ENCODE results near the gene RFC1.
"Not testable (repeated sequence)": the region's sequence is repeated elsewhere in the genome, so short reads cannot be mapped to it uniquely, and the experiment has no call there.

The RFC1 gene

GRCh38 chr4:39365830-39366771, at the start of gene RFC1:
RFC1 (minus strand) TSS chr4:39366362; CDS start chr4:39366241, 121 bp downstream.
- DNase-seq (ENCODE audit: low read depth), result peak; percentile 88

GRCh38 chr4:39415678-39416283, 49.6 kb upstream of the RFC1 start:
- no peak for DNase-seq (ENCODE audit: low read depth)

DNA sequence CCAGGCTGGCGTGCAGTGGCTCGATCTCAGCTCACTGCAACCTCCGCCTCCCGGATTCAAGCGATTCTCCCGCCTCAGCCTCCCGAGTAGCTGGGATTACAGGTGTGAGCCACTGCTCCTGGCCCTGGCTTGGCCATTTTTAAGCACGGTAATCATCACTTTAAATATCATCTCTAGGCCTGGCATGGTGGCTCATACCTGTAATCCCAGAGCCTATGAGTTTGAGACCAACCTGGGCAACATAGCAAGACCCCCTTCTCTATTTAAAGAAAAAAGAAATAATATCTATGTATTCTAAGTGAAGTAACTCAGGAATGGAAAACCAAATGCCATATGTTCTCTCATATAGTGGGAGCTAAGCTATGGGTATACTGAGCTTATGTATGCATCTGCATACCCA, 45.4 kb upstream of the RFC1 start:
- DNase-seq (ENCODE audit: low read depth), result not testable (repeated sequence)

DNA sequence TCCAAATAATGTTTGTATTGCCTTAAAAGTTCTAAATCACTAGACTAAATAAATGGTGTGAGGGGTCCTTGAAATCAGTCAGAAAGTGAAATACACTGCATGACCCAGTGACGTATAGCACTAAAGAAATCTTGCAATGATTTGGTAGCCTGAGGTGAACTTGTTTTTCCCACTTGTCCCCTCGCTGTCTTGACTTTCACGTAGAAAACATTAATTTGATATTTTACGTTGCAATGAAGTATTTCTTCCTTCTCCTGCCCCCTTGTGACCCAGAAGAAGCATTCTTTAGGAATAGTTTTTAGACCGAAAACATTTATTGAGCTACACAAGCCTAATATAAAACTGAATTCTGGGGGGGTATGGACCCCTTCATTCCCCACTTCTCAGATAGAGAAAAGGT, 44.3 kb upstream of the RFC1 start:
- no peak for DNase-seq (ENCODE audit: low read depth)

DNA sequence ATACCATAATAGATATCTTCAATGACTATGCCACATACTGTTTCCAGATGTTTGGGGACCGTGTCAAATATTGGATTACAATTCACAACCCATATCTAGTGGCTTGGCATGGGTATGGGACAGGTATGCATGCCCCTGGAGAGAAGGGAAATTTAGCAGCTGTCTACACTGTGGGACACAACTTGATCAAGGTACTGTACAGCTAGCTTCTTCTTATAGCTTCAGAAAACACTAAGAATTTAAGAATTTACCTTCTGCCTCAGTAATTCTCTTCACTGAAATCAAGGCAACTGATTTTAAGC, 41.4 kb upstream of the RFC1 start:
- DNase-seq (ENCODE audit: low read depth), result no peak

- no peak for DNase-seq (ENCODE audit: low read depth)
Measured at GRCh38 chr4:39406763-39407583, 40.8 kb upstream of the RFC1 start, which contains the start of gene KLB. KLB (plus strand) TSS chr4:39406930; CDS start chr4:39406950, 20 bp downstream.

GRCh38 chr4:39401640-39402039, 35.5 kb upstream of the RFC1 start:
- DNase-seq (ENCODE audit: low read depth), result not testable (repeated sequence)

- no peak for DNase-seq (ENCODE audit: low read depth)
Measured at GRCh38 chr4:39394706-39395105, 28.5 kb upstream of the RFC1 start.

DNA sequence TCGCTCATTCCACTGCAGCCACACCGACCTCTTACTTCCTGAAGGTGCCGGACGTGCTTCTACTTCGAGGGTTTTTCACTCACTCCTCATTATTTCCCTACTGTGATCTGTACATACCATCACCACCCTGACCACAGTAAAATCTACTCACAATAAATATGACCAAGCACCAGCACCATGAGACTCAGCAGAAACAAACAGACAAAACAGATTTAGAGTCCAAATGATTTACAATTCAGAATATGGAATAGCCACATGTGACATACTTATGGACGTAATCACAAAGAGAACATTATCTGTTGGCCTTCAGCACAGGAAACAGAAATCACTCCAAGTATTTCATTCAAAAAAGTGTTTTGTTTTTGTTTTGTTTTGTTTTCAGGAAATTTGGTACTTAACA, 24.4 kb upstream of the RFC1 start:
- DNase-seq (ENCODE audit: low read depth), result no peak

GRCh38 chr4:39384563-39384962, 18.4 kb upstream of the RFC1 start:
- no peak for DNase-seq (ENCODE audit: low read depth)

- DNase-seq (ENCODE audit: low read depth), result no peak
Measured at GRCh38 chr4:39383690-39384089, 17.5 kb upstream of the RFC1 start.

DNA sequence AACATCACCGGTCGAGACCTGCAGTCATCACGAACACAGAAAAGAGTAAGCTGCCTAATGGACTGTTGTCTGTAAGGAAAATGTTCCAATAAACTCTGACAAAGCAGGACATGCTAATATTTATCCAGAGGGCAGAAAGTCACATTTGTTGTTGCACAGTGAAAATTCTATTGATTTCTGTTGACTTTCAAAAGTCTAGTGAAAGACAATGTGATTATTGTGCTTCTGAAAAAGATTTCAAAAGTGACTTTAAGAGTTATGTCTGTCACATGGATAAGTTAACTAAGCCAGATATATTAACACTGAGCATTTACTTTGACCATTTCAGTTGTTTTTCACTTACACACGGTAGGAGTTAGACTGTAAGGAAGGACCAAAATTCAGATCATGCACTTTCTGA, 9.3 kb upstream of the RFC1 start:
- no peak for DNase-seq (ENCODE audit: low read depth)

GRCh38 chr4:39371209-39371608, 5.0 kb upstream of the RFC1 start:
- DNase-seq (ENCODE audit: low read depth), result not testable (repeated sequence)

DNA sequence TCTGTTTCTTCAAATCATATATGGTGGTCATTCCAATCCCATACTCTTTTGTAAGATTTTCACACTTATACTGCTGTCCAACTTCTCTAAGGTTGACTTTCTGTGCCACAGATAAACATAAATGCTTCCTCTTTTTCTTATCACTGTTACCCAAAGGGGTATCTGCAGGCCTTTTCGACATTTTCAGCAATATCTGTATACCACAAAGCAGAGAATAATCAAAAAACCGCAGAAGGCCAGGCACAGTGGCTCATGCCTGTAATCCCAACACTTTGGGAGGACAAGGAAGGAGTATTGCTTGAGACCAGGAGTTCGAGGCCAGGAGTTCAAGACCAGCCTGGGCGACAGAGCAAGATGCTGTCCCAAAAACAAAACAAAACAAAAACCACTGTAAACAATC, 3.1 kb upstream of the RFC1 start:
- DNase-seq (ENCODE audit: low read depth), result no peak

- no peak for DNase-seq (ENCODE audit: low read depth)
Measured at GRCh38 chr4:39367166-39367565, 1.0 kb upstream of the RFC1 start.

GRCh38 chr4:39365360-39365759, 802 bp downstream of the RFC1 start:
- no peak for DNase-seq (ENCODE audit: low read depth)

GRCh38 chr4:39363773-39364393, 2.3 kb downstream of the RFC1 start:
- DNase-seq (ENCODE audit: low read depth), result no peak

DNA sequence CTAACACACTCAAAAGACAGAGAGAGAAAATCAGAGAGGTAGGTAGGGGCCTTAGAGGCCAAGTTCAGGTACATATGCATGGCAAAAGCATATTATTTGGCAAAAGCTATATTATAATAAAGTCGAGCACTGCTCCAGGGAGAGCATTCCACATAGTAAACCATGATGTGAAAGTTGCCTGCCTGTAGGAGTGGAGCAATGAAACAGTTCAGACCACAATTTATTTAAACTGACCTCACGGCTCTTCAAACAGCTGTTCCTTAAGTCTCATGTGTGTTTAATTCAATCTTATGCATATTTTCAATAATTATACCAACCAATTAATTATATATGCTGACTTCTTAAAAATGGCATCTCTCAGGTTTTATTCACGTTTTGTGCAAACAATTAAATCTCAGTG, 3.3 kb downstream of the RFC1 start:
- DNase-seq (ENCODE audit: low read depth), result no peak

DNA sequence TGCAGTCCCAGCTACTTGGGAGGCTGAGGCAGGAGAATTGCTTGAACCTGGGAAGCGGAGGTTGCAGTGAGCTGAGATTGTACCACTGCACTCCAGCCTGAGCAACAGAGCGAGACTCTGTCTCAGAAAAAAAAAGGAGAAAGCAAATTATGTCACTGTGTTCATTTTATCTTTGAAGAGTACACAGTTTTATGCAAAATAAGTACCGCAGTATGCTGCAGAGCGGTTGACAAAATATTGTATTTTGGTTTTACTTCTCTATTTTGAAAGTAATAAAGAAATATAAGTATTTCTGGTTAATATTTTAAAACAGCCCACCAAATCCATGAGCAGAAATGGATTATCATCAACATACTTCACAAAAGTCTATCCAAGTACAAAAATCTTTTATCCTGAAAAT, 5.6 kb downstream of the RFC1 start:
- not testable (repeated sequence) for DNase-seq (ENCODE audit: low read depth)

DNA sequence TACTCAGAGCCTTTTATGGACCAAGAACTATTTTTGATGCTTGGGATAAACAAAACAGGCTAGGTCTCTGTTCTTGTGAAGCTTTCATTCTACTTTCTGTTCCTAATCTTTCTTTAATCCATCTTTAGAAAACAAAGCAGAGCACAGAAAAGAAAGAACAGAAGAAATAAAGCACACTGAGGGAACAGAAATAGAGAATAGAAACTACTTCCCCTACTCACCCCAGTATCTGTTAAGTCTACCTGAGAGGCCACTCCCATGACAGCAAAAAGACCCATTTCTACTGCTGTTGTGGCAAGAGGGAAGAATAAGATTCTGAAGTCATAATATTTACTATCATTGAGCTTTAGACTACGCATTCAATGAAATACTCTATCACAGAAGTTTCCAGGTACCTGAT, 9.2 kb downstream of the RFC1 start:
- no peak for DNase-seq (ENCODE audit: low read depth)

- no peak for DNase-seq (ENCODE audit: low read depth)
Measured at GRCh38 chr4:39354254-39354552, 12.0 kb downstream of the RFC1 start.

DNA sequence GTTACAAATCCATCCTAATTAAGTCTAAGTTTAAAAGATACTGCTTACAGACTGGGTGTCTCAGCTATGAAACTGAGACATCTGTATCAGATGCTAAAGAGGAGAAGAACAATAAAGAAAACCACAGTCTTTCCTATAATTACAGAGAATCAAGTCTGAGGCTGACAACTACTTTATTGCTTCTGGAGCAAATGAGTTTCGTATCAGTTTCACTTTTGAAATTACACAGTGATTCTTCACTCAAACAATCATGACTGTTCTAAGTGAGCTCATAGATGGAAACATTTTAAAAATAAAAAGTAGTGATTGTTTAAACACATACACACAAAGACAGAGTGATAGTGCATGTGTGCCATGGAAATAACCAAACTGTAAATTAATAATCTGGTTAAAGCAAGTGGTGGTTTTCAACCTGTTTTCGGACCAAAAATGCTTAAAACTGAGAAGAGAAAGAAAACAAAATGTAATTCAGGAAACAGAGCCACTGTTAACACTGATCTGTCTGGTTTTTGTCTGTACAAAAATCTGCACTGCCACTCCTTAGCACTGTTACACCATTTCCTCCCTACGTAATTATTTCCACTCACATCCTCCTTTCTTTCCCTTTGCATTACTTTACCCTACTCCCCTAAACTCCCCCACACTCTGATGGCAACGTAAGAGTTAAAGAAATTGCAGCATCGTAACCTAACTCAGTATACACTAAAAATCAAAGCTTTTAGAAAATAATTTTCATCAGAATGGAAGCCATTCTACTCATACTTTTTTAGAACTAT, 12.5 kb downstream of the RFC1 start:
- DNase-seq (ENCODE audit: low read depth), result no peak

Data from activated T-helper 9 cell treated with anti-CD3 and anti-CD28 coated beads, Interleukin-2, amount 50 U/mL, for 16 hours (primary cell).